Liver (tissue), 9 donors: ENCODE measurements around the gene IZUMO3. TPM values are rescaled to one million over a fixed set of nuclear protein-coding genes. Genes with fewer than 3 reads are reported as not detected.

Source experiments
- DNase-seq: peaks from one replicate; pipeline ENCODE4 v3.0.0-alpha.2; 2017; ENCODE audit warnings: low spot score
- H3K27ac ChIP-seq, 2 donors: one replicate each; pipeline ENCODE4 v1.7.0; 2013; ENCODE audit warnings: inconsistent platforms in 2 of 2, low read length in 2 of 2, control low read depth in 1 of 2, low read depth in 1 of 2, mild to moderate bottlenecking in 1 of 2
- H3K27me3 ChIP-seq, 4 donors: one replicate each; pipeline versions ENCODE4 v1.6.1 to v1.7.0; 2013; ENCODE audit warnings: low read length in 3 of 4, inconsistent platforms in 1 of 4, mild to moderate bottlenecking in 1 of 4, moderate library complexity in 1 of 4; ENCODE audit not compliant: control insufficient read depth in 4 of 4, insufficient read depth in 4 of 4
- H3K36me3 ChIP-seq, 4 donors: one replicate each; pipeline versions ENCODE4 v1.6.1 to v1.7.0; 2013; ENCODE audit warnings: low read length in 3 of 4, mild to moderate bottlenecking in 3 of 4, low read depth in 1 of 4, moderate library complexity in 1 of 4; ENCODE audit not compliant: control insufficient read depth in 4 of 4, insufficient read depth in 3 of 4
- H3K4me1 ChIP-seq, 4 donors: one replicate each; pipeline versions ENCODE4 v1.6.1 to v1.7.0; 2013; ENCODE audit warnings: low read length in 3 of 4, mild to moderate bottlenecking in 3 of 4, moderate library complexity in 1 of 4; ENCODE audit not compliant: control insufficient read depth in 4 of 4, insufficient read depth in 4 of 4
- H3K4me3 ChIP-seq, 3 donors: one replicate each; pipeline versions ENCODE4 v1.6.1 to v1.7.0; 2013; ENCODE audit warnings: low read length in 3 of 3, control low read depth in 1 of 3, low read depth in 1 of 3, mild to moderate bottlenecking in 1 of 3
- H3K9ac ChIP-seq, 2 donors: one replicate each; pipeline ENCODE4 v1.7.0; 2013; ENCODE audit warnings: low read length in 2 of 2, mild to moderate bottlenecking in 2 of 2, moderate library complexity in 2 of 2, control low read depth in 1 of 2, low read depth in 1 of 2
- H3K9me3 ChIP-seq, 4 donors: one replicate each; pipeline versions ENCODE4 v1.6.1 to v1.7.0; 2013; ENCODE audit warnings: low read length in 3 of 4; ENCODE audit not compliant: control insufficient read depth in 4 of 4
- EGR1 ChIP-seq, 2 donors: IDR thresholded peaks; 2 replicates each; pipeline ENCODE4 v1.6.1; 2016 to 2018; ENCODE audit warnings: antibody characterized with exemption in 2 of 2, low read depth in 2 of 2
- JUND ChIP-seq, 2 donors: IDR thresholded peaks; 2 replicates each; pipeline ENCODE4 v1.6.1; 2016; ENCODE audit warnings: antibody characterized with exemption in 2 of 2
- NR2F2 ChIP-seq: IDR thresholded peaks from 2 replicates; pipeline ENCODE4 v1.6.1; 2016; ENCODE audit warnings: antibody characterized with exemption
- RAD21 ChIP-seq, 2 donors: IDR thresholded peaks; 2 replicates each; pipeline ENCODE4 v1.6.1; 2016; ENCODE audit warnings: antibody characterized with exemption in 2 of 2, mild to moderate bottlenecking in 2 of 2
- YY1 ChIP-seq: IDR thresholded peaks from 2 replicates; pipeline ENCODE4 v1.6.1; 2016; ENCODE audit warnings: antibody characterized with exemption, mild to moderate bottlenecking
- WGBS: extraction: QIAGEN DNeasy Blood & Tissue Kit; methylation state at CpG from one replicate; pipeline ENCODE4 v1.1.7; 2013; 5-methylcytosine and 5-hydroxymethylcytosine counted together
- polyA plus RNA-seq, 2 donors: library from polyadenylated mRNA; stranded (reverse) in 1 of 2; unstranded in 1 of 2; fragments of 200-250 nt in 1 of 2; fragments of >200 nt in 1 of 2; fragmentation: Nextera tagmentation in 1 of 2; extraction: Ambion mirVana in 1 of 2; gene quantifications; one replicate each; pipeline versions ENCODE4 v1.2.1 to v1.2.3, GENCODE V29; 2013 to 2015
- total RNA-seq, 2 donors: library from RNA; depleted of rRNA; stranded (reverse); fragments of >200 nt; gene quantifications; one replicate each; pipeline ENCODE4 v1.2.3, GENCODE V29; 2014
- TF ChIP-seq, protein P1 (sequence below): IDR thresholded peaks from 2 replicates; pipeline ENCODE4 v1.6.1; 2016; ENCODE audit warnings: antibody characterized with exemption
- TF ChIP-seq, protein P2 (sequence below): IDR thresholded peaks from 2 replicates; pipeline ENCODE4 v1.6.1; 2016; ENCODE audit warnings: antibody characterized with exemption
- TF ChIP-seq, protein P3 (sequence below): IDR thresholded peaks from 2 replicates; pipeline ENCODE4 v1.6.1; 2016; ENCODE audit warnings: antibody characterized with exemption, mild to moderate bottlenecking
- donor health status: healthy.
- donor health status: healthy.
- donor health status: healthy.
- donor health status: healthy.
- donor health status: healthy.

The IZUMO3 gene
- total and polyA plus RNA-seq, 4 donors: not detected

DNA sequence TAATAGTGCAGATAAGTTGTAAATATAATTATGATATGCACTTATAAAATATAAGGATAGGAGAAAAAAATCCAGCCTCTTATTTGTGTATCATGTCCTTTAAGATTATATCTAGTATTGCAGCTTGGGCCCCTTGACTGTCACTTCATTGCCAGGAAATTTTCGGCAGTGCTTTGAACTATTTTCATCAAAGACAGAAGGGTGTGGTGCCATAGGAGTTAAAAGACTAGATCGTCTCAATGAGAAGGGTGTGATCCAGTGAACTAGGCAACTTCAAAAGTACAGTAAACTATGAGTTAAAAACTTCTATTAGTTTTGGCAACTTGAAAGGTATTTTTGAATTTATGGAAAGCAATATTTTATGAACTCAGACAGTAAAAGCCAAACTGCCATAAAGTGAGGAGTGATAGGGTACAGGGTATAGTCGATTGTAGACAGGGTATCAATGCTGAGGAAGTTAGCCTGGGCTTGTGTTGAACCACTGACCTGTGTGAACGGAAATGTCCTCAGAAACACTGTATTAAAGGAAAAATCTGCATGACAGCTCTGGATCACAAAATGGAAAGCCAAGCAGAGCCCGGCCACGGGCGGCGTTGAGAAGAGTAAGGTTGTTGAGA is 48.6 kb upstream of the IZUMO3 start (continued):
- TF ChIP-seq, protein P1, sequence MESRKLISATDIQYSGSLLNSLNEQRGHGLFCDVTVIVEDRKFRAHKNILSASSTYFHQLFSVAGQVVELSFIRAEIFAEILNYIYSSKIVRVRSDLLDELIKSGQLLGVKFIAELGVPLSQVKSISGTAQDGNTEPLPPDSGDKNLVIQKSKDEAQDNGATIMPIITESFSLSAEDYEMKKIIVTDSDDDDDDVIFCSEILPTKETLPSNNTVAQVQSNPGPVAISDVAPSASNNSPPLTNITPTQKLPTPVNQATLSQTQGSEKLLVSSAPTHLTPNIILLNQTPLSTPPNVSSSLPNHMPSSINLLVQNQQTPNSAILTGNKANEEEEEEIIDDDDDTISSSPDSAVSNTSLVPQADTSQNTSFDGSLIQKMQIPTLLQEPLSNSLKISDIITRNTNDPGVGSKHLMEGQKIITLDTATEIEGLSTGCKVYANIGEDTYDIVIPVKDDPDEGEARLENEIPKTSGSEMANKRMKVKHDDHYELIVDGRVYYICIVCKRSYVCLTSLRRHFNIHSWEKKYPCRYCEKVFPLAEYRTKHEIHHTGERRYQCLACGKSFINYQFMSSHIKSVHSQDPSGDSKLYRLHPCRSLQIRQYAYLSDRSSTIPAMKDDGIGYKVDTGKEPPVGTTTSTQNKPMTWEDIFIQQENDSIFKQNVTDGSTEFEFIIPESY: no peak
- TF ChIP-seq, protein P2, sequence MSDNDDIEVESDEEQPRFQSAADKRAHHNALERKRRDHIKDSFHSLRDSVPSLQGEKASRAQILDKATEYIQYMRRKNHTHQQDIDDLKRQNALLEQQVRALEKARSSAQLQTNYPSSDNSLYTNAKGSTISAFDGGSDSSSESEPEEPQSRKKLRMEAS: no peak
- TF ChIP-seq, protein P3, sequence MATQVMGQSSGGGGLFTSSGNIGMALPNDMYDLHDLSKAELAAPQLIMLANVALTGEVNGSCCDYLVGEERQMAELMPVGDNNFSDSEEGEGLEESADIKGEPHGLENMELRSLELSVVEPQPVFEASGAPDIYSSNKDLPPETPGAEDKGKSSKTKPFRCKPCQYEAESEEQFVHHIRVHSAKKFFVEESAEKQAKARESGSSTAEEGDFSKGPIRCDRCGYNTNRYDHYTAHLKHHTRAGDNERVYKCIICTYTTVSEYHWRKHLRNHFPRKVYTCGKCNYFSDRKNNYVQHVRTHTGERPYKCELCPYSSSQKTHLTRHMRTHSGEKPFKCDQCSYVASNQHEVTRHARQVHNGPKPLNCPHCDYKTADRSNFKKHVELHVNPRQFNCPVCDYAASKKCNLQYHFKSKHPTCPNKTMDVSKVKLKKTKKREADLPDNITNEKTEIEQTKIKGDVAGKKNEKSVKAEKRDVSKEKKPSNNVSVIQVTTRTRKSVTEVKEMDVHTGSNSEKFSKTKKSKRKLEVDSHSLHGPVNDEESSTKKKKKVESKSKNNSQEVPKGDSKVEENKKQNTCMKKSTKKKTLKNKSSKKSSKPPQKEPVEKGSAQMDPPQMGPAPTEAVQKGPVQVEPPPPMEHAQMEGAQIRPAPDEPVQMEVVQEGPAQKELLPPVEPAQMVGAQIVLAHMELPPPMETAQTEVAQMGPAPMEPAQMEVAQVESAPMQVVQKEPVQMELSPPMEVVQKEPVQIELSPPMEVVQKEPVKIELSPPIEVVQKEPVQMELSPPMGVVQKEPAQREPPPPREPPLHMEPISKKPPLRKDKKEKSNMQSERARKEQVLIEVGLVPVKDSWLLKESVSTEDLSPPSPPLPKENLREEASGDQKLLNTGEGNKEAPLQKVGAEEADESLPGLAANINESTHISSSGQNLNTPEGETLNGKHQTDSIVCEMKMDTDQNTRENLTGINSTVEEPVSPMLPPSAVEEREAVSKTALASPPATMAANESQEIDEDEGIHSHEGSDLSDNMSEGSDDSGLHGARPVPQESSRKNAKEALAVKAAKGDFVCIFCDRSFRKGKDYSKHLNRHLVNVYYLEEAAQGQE: no peak
- TF ChIP-seq RAD21 (IDR thresholded peaks at IDR 0.05) (no peak), NR2F2 (no peak), JUND (IDR thresholded peaks at IDR 0.05) (no peak)

DNA sequence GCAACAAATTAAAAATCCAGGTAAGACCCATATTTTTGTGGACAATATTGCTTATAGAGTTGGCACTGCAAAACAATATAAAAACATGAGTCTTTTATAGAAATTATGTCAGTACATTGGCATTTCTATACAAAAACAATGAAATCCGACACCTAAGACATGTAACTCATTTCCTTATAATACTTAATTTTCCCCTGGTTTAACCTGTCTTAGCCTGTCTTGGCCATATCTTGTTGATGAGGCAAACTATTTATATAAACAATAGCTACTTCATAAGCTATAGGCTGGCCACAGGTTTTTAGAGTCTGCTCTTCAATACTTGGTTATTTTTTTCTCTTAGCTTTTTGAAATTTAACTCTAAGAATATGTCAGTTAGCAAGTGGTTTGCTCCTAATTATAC is 44.7 kb upstream of the IZUMO3 start:
- H3K9ac ChIP-seq: no peak overlapping the region
- no peak overlapping the region for H3K27ac ChIP-seq
- H3K9me3 ChIP-seq: peaks cover 0 to 4% (median under 1%) of the 10 kb centered on the region in 4 donors
- no peaks in the 10 kb centered on the region for H3K27me3 ChIP-seq
- no peaks in the 10 kb centered on the region for H3K4me1 ChIP-seq
- 61% methylated on average over 1 of the region's 1 CpG for WGBS
- TF ChIP-seq NR2F2 (no peak), EGR1 (IDR thresholded peaks at IDR 0.05; ENCODE audit: low read depth in 2 of 2) (no peak), JUND (IDR thresholded peaks at IDR 0.05) (no peak), YY1 (no peak)
- TF ChIP-seq, protein P1: no peak
- TF ChIP-seq, protein P3: no peak
- H3K4me3 ChIP-seq: no peak overlapping the region
- no peak for DNase-seq
- no peaks in the 10 kb centered on the region for H3K36me3 ChIP-seq
